Panc1 (cell line): ENCODE results near the gene ARL4A. TPM values are rescaled to one million over a fixed set of nuclear protein-coding genes. Genes with fewer than 3 reads are reported as not detected.

Experiments
- ATAC-seq: fragments of 200-7000 bp; cut with Tn5 transposase; 2 replicates; pipeline ENCODE4 v1.9.1; 2020; ENCODE audit warnings: mild to moderate bottlenecking, moderate library complexity
- BruUV-seq: library from RNA; stranded (reverse); fragments of 400-500 nt; replicated peaks from 2 replicates; lab custom pipeline; 2021; lab: Mats Ljungman, UMichigan
- CTCF ChIA-PET: fragments of 300-600 bp; sonication (Branson Sonifier 250); formaldehyde crosslinking; loops from one replicate; lab custom pipeline; 2022; ENCODE audit warnings: antibody characterized with exemption; lab: Charles Lee
- POLR2A ChIA-PET: fragments of 300-600 bp; sonication (Branson Sonifier 250); formaldehyde crosslinking; loops from one replicate; lab custom pipeline; 2022; ENCODE audit warnings: antibody characterized with exemption; lab: Charles Lee
- DNase-seq: peaks from one replicate; pipeline ENCODE4 v3.0.0-alpha.2; 2010; ENCODE audit warnings: low read depth, low spot score
- H3K27ac ChIP-seq: 2 replicates; pipeline ENCODE4 v1.5.1; 2011; ENCODE audit warnings: mild to moderate bottlenecking, low read length, inconsistent platforms
- H3K27me3 ChIP-seq: fragments of 200-500 bp; sonication (Bioruptor generic); 2 replicates; pipeline ENCODE4 v1.6.0; 2014; ENCODE audit warnings: low read length, inconsistent platforms; ENCODE audit not compliant: control insufficient read depth, insufficient read depth
- H3K36me3 ChIP-seq: fragments of 200-500 bp; sonication (Bioruptor generic); 2 replicates; pipeline ENCODE4 v1.5.1; 2014; ENCODE audit warnings: inconsistent platforms, mild to moderate bottlenecking, low read length, moderate library complexity; ENCODE audit not compliant: control insufficient read depth, insufficient read depth
- H3K4me1 ChIP-seq: 2 replicates; pipeline ENCODE4 v1.5.1; 2011; ENCODE audit warnings: inconsistent platforms, mild to moderate bottlenecking, low read length, moderate library complexity; ENCODE audit not compliant: control insufficient read depth, insufficient read depth
- H3K4me3 ChIP-seq, 2 experiments: 2 replicates each; pipeline ENCODE4 v1.5.1; 2011 to 2012; ENCODE audit warnings: low read depth in 2 of 2, low read length in 2 of 2, mild to moderate bottlenecking in 2 of 2, inconsistent platforms in 1 of 2, moderate library complexity in 1 of 2
- H3K9me3 ChIP-seq: fragments of 200-500 bp; sonication (Bioruptor generic); 2 replicates; pipeline ENCODE4 v1.5.1; 2014; ENCODE audit warnings: low read depth, mild to moderate bottlenecking, inconsistent platforms, low read length, moderate library complexity; ENCODE audit not compliant: control insufficient read depth, insufficient read depth
- CTCF ChIP-seq: fragments of 450-650 bp; IDR thresholded peaks from 2 replicates; pipeline ENCODE4 v1.5.1; 2017; ENCODE audit warnings: mild to moderate bottlenecking
- POLR2AphosphoS5 ChIP-seq: IDR thresholded peaks from 2 replicates; pipeline ENCODE4 v1.6.1; 2012; ENCODE audit warnings: mild to moderate bottlenecking, low read depth, low read length, moderate library complexity
- REST ChIP-seq, 2 experiments: IDR thresholded peaks; 2 replicates each; pipeline ENCODE4 v1.6.1; 2011 to 2012; ENCODE audit warnings: low read depth in 2 of 2, control low read depth in 1 of 2, low read length in 1 of 2, mild to moderate bottlenecking in 1 of 2, moderate library complexity in 1 of 2; ENCODE audit not compliant: insufficient read depth in 1 of 2
- SIN3A ChIP-seq: IDR thresholded peaks from 2 replicates; pipeline ENCODE4 v1.6.1; 2012; ENCODE audit warnings: low read depth, mild to moderate bottlenecking, low read length, moderate library complexity, borderline replicate concordance; ENCODE audit not compliant: insufficient read depth
- TCF7L2 ChIP-seq: IDR thresholded peaks from 2 replicates; pipeline ENCODE4 v1.6.1; 2011; ENCODE audit warnings: mild to moderate bottlenecking, low read depth, low read length, inconsistent platforms
- in situ Hi-C: cut with HindIII; loops from 2 replicates; pipeline ENCODE4 v1.10.0; 2016; ENCODE audit warnings: low sequenced_read_pairs, low pct_unique_long_range_greater_than_20kb
- intact Hi-C: fragments of 100-400 bp; cut with micrococcal nuclease; formaldehyde crosslinking; loops from one replicate; pipeline ENCODE4 v1.10.0; 2022; ENCODE audit not compliant: unreplicated experiment
- total RNA-seq: library from RNA; stranded (reverse); gene quantifications from one replicate; pipeline ENCODE4 v1.2.1, GENCODE V29; 2021; ENCODE audit not compliant: unreplicated experiment

The ARL4A gene
- total RNA-seq, 1 experiment from 2014 or later, result 37.4 TPM

GRCh38 chr7:12637819-12638592, 49.4 kb upstream of the ARL4A start:
- ChIA-PET POLR2A (no interaction called here), CTCF (interaction anchor here (0.6 to 0.7 kb wide), 2 partner anchors 49 to 550 kb away, joined by 3 to 4 read pairs; no protein-coding TSS in a partner anchor)
- ATAC-seq (peak; percentile 67), DNase-seq (no peak)
- no peaks in the 10 kb centered on the region for H3K36me3 ChIP-seq
- H3K27ac ChIP-seq, result no peak overlapping the region
- TF ChIP-seq CTCF, result no peak
- TF ChIP-seq POLR2AphosphoS5, result no peak
- no peak for TF ChIP-seq REST (IDR thresholded peaks at IDR 0.05; ENCODE audit: insufficient read depth in 1 of 2, low read depth in 2 of 2, low read length in 1 of 2)
- TF ChIP-seq SIN3A, result no peak
- peaks cover 3% of the 10 kb centered on the region; the same call in 1 of the 2 replicates for H3K27me3 ChIP-seq
- no peaks in the 10 kb centered on the region; the same call in 1 of the 2 replicates for H3K4me1 ChIP-seq
- peak overlapping the region in 1 of 2 experiments; percentile 19; a peak in 1 of 4 replicates for H3K4me3 ChIP-seq
- BruUV-seq, result no TSS peak
- in situ Hi-C loops (no loop called here), intact Hi-C loops (loop anchor here (2.0 kb wide), 2 partner anchors 47 to 625 kb away; no protein-coding TSS in a partner anchor)
- no peaks in the 10 kb centered on the region for H3K9me3 ChIP-seq

GRCh38 chr7:12638851-12639456, 48.5 kb upstream of the ARL4A start:
- no peaks in the 10 kb centered on the region for H3K9me3 ChIP-seq
- ChIA-PET CTCF (interaction anchor here (0.6 to 0.8 kb wide), 4 partner anchors 48 to 1304 kb away, joined by 3 to 4 read pairs (median 4); no protein-coding TSS in a partner anchor), POLR2A (no interaction called here)
- BruUV-seq, result no TSS peak
- H3K36me3 ChIP-seq, result no peaks in the 10 kb centered on the region
- in situ Hi-C loops, result no loop called here
- peaks cover 3% of the 10 kb centered on the region; the same call in 1 of the 2 replicates for H3K27me3 ChIP-seq
- no peak overlapping the region for H3K4me3 ChIP-seq
- peak; percentile 66; the same call in 1 of the 2 replicates for TF ChIP-seq CTCF
- TF ChIP-seq TCF7L2, result no peak
- DNase-seq, result no peak
- H3K27ac ChIP-seq, result no peak overlapping the region
- H3K4me1 ChIP-seq, result no peaks in the 10 kb centered on the region; the same call in 1 of the 2 replicates
- ATAC-seq, result peak; percentile 54; the same call in 1 of the 2 replicates
- intact Hi-C loops, result loop anchor here (2.0 kb wide), 2 partner anchors 46 to 624 kb away; no protein-coding TSS in a partner anchor
